HG02938 (cell line): ENCODE data around the gene PDZRN3.

ENCODE experiments used
- ATAC-seq: cut with Tn5 transposase; IDR thresholded peaks from one replicate; pipeline ENCODE4 v1.9.1; 2021; ENCODE audit warnings: mild to moderate bottlenecking, moderate library complexity; ENCODE audit not compliant: unreplicated experiment

The PDZRN3 gene

DNA sequence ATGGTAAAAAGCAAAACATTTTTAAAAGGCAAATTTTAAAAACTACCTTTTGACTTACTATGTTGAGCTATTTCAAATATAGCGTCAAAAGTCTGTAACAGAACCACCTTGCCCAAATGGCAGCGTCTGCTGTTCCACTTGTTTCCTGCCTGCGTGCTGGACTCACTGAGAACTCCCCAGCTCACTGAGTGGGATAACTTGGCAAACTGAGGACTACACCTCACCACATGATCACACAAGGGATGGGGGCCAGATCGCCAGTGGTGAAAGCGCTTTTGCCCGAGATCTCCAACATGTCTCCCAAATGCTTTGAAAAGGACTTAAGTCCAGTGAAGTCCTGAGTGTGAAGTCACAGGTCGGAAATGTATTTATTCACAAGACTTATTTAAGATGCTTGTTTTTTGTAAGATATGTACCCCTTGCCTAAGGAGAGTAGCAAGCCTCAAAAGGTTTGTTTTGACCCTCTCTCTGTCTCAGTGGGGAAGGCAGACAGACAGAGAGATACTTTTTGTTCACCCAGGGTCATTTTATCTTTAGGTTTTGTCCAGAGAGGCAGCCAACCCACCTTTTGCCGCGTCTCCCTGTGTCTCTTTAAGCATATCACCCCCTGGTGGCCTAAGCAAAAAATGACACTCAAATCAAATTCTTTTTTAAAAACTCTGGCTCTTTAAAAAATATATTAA lies 192.6 kb downstream of the PDZRN3 start:
- ATAC-seq, result no peak

- no peak for ATAC-seq
Measured at GRCh38 chr3:73431183-73431900, 193.4 kb downstream of the PDZRN3 start.

- no peak for ATAC-seq
Measured at GRCh38 chr3:73427048-73427706, 197.6 kb downstream of the PDZRN3 start.

GRCh38 chr3:73426606-73427005 lies 198.1 kb downstream of the PDZRN3 start:
- ATAC-seq, result no peak

GRCh38 chr3:73423116-73423515 lies 201.6 kb downstream of the PDZRN3 start:
- ATAC-seq, result no peak

DNA sequence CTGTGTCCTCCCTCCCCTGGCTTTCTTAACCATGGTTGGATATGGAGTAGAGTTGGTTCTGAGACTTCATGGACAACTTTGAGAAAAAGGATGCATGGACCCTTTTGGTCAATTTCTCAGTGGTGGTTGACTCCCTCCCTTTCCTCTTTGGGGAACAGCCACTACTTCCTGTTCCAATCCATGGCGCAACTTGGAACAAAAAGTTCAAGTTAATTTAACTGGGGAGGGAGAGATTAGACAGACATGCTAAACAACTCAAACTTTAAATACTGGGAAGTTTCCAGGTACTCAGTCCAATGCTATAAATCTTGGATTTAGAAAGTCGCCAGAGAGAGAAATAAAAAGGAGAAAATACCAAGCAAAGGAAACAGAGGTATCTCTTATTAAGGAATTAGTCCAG lies 202.2 kb downstream of the PDZRN3 start:
- ATAC-seq, result no peak

DNA sequence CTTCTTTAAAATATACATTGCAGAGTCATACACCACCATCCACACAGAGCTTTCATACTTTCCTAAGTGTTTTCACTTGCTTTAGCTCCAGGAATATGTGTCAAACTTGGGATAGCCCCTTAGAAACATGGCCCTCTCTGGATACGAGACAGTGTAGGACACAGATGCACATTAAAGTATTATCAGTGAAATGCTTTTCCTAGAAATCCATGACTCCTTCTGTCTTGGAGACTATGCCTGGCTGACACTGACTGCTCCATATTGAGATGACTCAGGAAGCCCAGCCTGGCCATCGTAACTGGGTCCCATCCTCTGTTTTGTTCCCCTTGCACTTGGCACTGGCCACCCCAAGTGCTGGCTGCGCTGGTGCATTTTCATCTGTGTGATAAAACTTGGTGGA lies 204.8 kb downstream of the PDZRN3 start:
- no peak for ATAC-seq

GRCh38 chr3:73419179-73419803 lies 205.4 kb downstream of the PDZRN3 start:
- no peak for ATAC-seq

GRCh38 chr3:73418681-73419080 lies 206.1 kb downstream of the PDZRN3 start:
- no peak for ATAC-seq

- ATAC-seq, result no peak
Measured at GRCh38 chr3:73415118-73415517, 209.6 kb downstream of the PDZRN3 start.

GRCh38 chr3:73413619-73414018 lies 211.1 kb downstream of the PDZRN3 start:
- ATAC-seq, result no peak

DNA sequence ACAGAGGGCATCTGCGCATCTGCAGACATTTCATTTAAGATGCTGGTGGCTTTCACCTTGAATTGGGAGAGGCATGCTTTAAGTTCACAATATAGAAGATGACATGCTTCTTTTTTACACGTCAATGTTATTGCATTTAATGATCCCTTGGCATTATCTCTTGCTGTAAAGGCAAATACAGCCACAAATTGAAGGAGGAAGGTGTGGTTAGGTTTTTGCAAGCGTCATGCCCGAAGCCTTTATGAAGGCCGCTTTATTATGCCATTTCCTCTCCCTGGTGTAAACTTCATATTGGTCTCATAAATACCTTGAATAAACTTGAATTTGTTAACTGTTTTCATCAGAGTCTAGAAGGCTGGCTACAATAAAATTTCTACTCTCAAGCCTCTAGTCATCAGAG lies 212.7 kb downstream of the PDZRN3 start:
- no peak for ATAC-seq

DNA sequence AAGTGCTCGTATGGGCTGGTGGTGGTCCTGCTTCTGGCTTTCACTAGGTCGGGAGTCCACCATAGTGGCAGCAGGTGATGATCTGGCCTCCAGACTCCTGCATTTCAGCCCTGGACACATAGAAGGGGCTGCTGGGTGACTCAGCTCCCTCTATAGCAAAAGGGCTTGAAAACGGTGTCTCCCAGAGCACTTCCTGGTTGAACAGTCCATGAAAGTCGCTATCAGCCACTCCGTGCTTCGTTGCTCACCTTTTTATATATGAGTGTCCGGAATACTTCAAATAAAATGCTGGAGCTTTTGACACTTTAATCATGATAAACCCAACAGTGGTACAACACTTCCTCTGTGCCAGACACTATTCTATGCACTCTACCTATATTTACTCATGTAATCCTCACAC lies 213.2 kb downstream of the PDZRN3 start:
- ATAC-seq, result no peak

GRCh38 chr3:73409138-73409763 lies 215.5 kb downstream of the PDZRN3 start:
- no peak for ATAC-seq

GRCh38 chr3:73408634-73409033 lies 216.1 kb downstream of the PDZRN3 start:
- no peak for ATAC-seq

GRCh38 chr3:73407577-73407976 lies 217.2 kb downstream of the PDZRN3 start:
- ATAC-seq, result no peak

- ATAC-seq, result no peak
Measured at GRCh38 chr3:73405853-73406252, 218.9 kb downstream of the PDZRN3 start.

DNA sequence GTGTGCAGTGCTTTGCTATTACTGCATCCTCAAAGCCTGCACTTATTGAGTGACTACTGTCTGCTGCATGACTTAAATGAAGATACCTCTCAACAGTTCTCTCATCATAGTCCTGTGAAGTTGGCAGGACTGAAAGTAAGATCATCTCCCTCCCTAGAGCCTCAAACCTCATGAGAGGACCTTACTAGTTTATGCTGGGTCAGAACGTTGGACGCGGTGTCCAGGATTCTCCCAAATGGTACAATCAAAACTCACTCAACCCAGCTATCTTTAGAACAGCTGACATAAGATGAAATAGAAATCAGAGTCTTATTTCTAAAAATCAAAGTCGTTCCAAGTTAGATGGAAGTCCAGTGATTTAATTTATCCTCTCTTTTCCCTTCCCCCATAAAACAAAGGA lies 219.7 kb downstream of the PDZRN3 start:
- ATAC-seq, result no peak

DNA sequence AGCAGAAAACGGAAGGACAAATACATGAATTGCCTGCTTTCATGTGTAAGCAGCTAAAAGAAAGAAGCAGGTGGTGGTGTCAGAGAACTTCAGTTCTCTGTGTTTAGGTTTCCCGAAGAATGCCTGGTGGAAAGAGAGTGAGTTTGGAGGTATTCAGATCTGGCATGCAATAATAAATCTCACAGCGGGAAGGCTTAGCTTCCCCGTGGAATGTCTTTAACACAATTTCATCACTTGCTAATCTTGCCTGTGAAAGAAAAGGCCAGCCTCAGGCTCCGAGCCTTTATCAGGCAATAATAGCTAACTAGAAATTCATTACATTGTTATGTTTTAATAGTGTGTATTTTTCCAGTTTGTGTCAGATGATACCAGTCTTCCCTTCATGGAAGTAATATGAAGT lies 220.3 kb downstream of the PDZRN3 start:
- no peak for ATAC-seq

- no peak for ATAC-seq
Measured at GRCh38 chr3:73403444-73403843, 221.3 kb downstream of the PDZRN3 start.

- no peak for ATAC-seq
Measured at GRCh38 chr3:73401616-73402279, 223.0 kb downstream of the PDZRN3 start.
